B cell (primary cell): ENCODE data around the gene DONSON. TPM values are rescaled to one million over a fixed set of nuclear protein-coding genes. Genes with fewer than 3 reads are reported as not detected.

Experiments used
- ATAC-seq: fragments of 200-7000 bp; cut with Tn5 transposase; one replicate; pipeline ENCODE4 v1.10.0; 2021; ENCODE audit warnings: low read depth, mild to moderate bottlenecking, moderate number of reproducible peaks, moderate library complexity
- CTCF ChIA-PET: fragments of 350-600 bp; sonication (Branson Sonifier 250); formaldehyde crosslinking; loops from one replicate; lab custom pipeline; 2021; ENCODE audit warnings: antibody characterized with exemption, inconsistent platforms; lab: Charles Lee
- POLR2A ChIA-PET: fragments of 350-600 bp; sonication (Branson Sonifier 250); formaldehyde crosslinking; loops from one replicate; lab custom pipeline; 2021; ENCODE audit warnings: antibody characterized with exemption; lab: Charles Lee
- DNase-seq: peaks from one replicate; pipeline ENCODE4 v3.0.0; 2013
- H2AFZ ChIP-seq: 2 replicates; pipeline ENCODE4 v1.6.1; 2012; ENCODE audit warnings: mild to moderate bottlenecking, low read depth, low read length; ENCODE audit not compliant: insufficient read depth, poor library complexity, severe bottlenecking
- H3K27ac ChIP-seq, 2 donors: 1 replicate in 1 of 2; 2 replicates in 1 of 2; pipeline ENCODE4 v1.5.1; 2012 to 2013; ENCODE audit warnings: low read length in 2 of 2, mild to moderate bottlenecking in 2 of 2, moderate library complexity in 1 of 2
- H3K27me3 ChIP-seq, 4 experiments: fragments of 200-600 bp in 1 of 4; sonication (generic) in 1 of 4; replicated peaks in 1 of 4; 1 replicate in 2 of 4; 2 replicates in 2 of 4; pipeline versions ENCODE4 v1.6.1 to v1.7.0; 2013 to 2016; ENCODE audit warnings: low read length in 3 of 4, mild to moderate bottlenecking in 2 of 4, mixed read lengths in 1 of 4, moderate library complexity in 1 of 4; ENCODE audit not compliant: insufficient read depth in 4 of 4, control insufficient read depth in 3 of 4; ENCODE audit errors: control extremely low read depth in 1 of 4
- H3K36me3 ChIP-seq, 2 experiments: replicated peaks in 1 of 2; 1 replicate in 1 of 2; 2 replicates in 1 of 2; pipeline versions ENCODE4 v1.6.1 to v1.7.1; 2013; ENCODE audit warnings: low read length in 1 of 2; ENCODE audit not compliant: insufficient read depth in 2 of 2, control insufficient read depth in 1 of 2; ENCODE audit errors: control extremely low read depth in 1 of 2, extremely low read depth in 1 of 2
- H3K4me1 ChIP-seq, 2 donors: fragments of 200-600 bp in 1 of 2; sonication (generic) in 1 of 2; 1 replicate in 1 of 2; 2 replicates in 1 of 2; pipeline versions ENCODE4 v1.5.1 to v1.6.1; 2013 to 2017; ENCODE audit warnings: low read length in 2 of 2; ENCODE audit not compliant: control insufficient read depth in 2 of 2, insufficient read depth in 2 of 2
- H3K4me2 ChIP-seq: replicated peaks from 2 replicates; pipeline ENCODE3; 2012; ENCODE audit warnings: mild to moderate bottlenecking, low read depth, low read length; ENCODE audit not compliant: poor library complexity, severe bottlenecking
- H3K4me3 ChIP-seq, 5 experiments: fragments of 200-600 bp in 1 of 5; sonication (generic) in 1 of 5; 1 replicate in 3 of 5; 2 replicates in 2 of 5; pipeline versions ENCODE4 v1.5.1 to v1.7.0; 2011 to 2016; ENCODE audit warnings: low read length in 4 of 5, mild to moderate bottlenecking in 4 of 5, low read depth in 2 of 5, control low read depth in 1 of 5, moderate library complexity in 1 of 5; ENCODE audit not compliant: insufficient read depth in 1 of 5; ENCODE audit errors: control extremely low read depth in 1 of 5, extremely low read depth in 1 of 5
- H3K79me2 ChIP-seq: fragments of 200-600 bp; sonication (generic); one replicate; pipeline ENCODE4 v1.6.0; 2016; ENCODE audit warnings: low read length; ENCODE audit not compliant: control insufficient read depth, insufficient read depth
- H3K9ac ChIP-seq: fragments of 200-600 bp; sonication (generic); 2 replicates; pipeline ENCODE4 v1.6.1; 2017; ENCODE audit warnings: mild to moderate bottlenecking, low read length, moderate library complexity
- H3K9me3 ChIP-seq, 3 donors: one replicate each; pipeline versions ENCODE4 v1.6.1 to v1.7.1; 2013; ENCODE audit warnings: low read length in 2 of 3; ENCODE audit not compliant: control insufficient read depth in 2 of 3, insufficient read depth in 1 of 3; ENCODE audit errors: control extremely low read depth in 1 of 3
- H4K20me1 ChIP-seq: 2 replicates; pipeline ENCODE4 v1.6.0; 2012; ENCODE audit warnings: mild to moderate bottlenecking, low read length; ENCODE audit not compliant: insufficient read depth, control insufficient read depth, poor library complexity, severe bottlenecking
- H3K27ac Mint-ChIP-seq: one replicate; pipeline ENCODE4 v1.8.0; 2021; ENCODE audit warnings: mixed read lengths
- H3K27me3 Mint-ChIP-seq: one replicate; pipeline ENCODE4 v1.8.0; 2021; ENCODE audit warnings: mixed read lengths
- H3K4me1 Mint-ChIP-seq: one replicate; pipeline ENCODE4 v1.8.0; 2021; ENCODE audit warnings: mixed read lengths
- H3K4me3 Mint-ChIP-seq: one replicate; pipeline ENCODE4 v1.8.0; 2021; ENCODE audit warnings: mixed read lengths
- H3K9me3 Mint-ChIP-seq: one replicate; pipeline ENCODE4 v1.8.0; 2022; ENCODE audit warnings: mixed read lengths; ENCODE audit not compliant: insufficient read depth
- CTCF ChIP-seq: fragments of 200-600 bp; IDR thresholded peaks from one replicate; pipeline ENCODE4 v1.8.0; 2022; ENCODE audit warnings: antibody characterized with exemption, mild to moderate bottlenecking
- EZH2 ChIP-seq: IDR thresholded peaks from 2 replicates; pipeline ENCODE4 v1.6.1; 2012; ENCODE audit warnings: borderline replicate concordance, low read depth, mild to moderate bottlenecking, moderate library complexity, low read length; ENCODE audit not compliant: insufficient read depth, poor library complexity, severe bottlenecking
- WGBS: methylation state at CpG from one replicate; pipeline ENCODE4 v1.1.5; 2013; ENCODE audit warnings: missing lambda C conversion rate; ENCODE audit not compliant: insufficient coverage; 5-methylcytosine and 5-hydroxymethylcytosine counted together
- intact Hi-C: fragments of 100-400 bp; cut with micrococcal nuclease; formaldehyde crosslinking; loops from one replicate; pipeline ENCODE4 v1.10.0; 2022
- polyA plus RNA-seq: library from polyadenylated mRNA; depleted of rRNA; stranded (reverse); fragments of >200 nt; gene quantifications from 2 replicates; pipeline ENCODE4 v1.2.3, GENCODE V29; 2012
- total RNA-seq, 2 donors: library from RNA; stranded (reverse); fragments of 120-200 nt in 1 of 2; gene quantifications; 1 replicate in 1 of 2; 2 replicates in 1 of 2; pipeline versions ENCODE4 v1.2.3 to v1.2.4, GENCODE V29; 2013 to 2022

Gene DONSON
- total and polyA plus RNA-seq, 2 donors (not counting 1 experiment from before 2014, with no cell fraction given) = 6.2 to 6.3 TPM

GRCh38 chr21:33550772-33551660, 37.5 kb downstream of the DONSON start:
- Histone ChIP-seq H3K4me3 (no peak overlapping the region), H3K79me2 (peaks cover 100% of the 10 kb centered on the region), H4K20me1 (peaks cover 90% of the 10 kb centered on the region), H3K9ac (no peak overlapping the region), H2AFZ (no peak overlapping the region), H3K36me3 (peaks cover 20 to 83% of the 10 kb centered on the region in 2 experiments), H3K4me2 (no peak overlapping the region), H3K9me3 (no peaks in the 10 kb centered on the region), H3K27ac (no peak overlapping the region), H3K4me1 (peaks cover 0 to 6% of the 10 kb centered on the region in 2 donors), H3K27me3 (no peaks in the 10 kb centered on the region)
- 98% methylated on average over 20 of the region's 23 CpGs for WGBS
- Mint-ChIP-seq H3K9me3 (peaks cover 4% of the 10 kb centered on the region), H3K4me3 (no peak overlapping the region), H3K4me1 (peaks cover 24% of the 10 kb centered on the region), H3K27me3 (no peaks in the 10 kb centered on the region), H3K27ac (no peak overlapping the region)
- no peak for ATAC-seq
- intact Hi-C loops = no loop called here
- ChIA-PET POLR2A (no interaction called here), CTCF (interaction anchor here (1.1 kb wide), 1 partner anchor 28 kb away, joined by 3 read pairs; no protein-coding TSS in a partner anchor)
- DNase-seq = no peak
- TF ChIP-seq EZH2 (no peak), CTCF (no peak)
